NCI-H1105 treated with DMSO at 0.1 percent for 48 hours (cell line): ENCODE results near the gene CYP24A1.
A peak's percentile ranks its signal among the peaks of the same experiment; 100 is the strongest.

Source experiments
- DNase-seq: peaks from one replicate; lab custom pipeline; 2025; lab: John Stamatoyannopoulos, UW

The CYP24A1 gene

DNA sequence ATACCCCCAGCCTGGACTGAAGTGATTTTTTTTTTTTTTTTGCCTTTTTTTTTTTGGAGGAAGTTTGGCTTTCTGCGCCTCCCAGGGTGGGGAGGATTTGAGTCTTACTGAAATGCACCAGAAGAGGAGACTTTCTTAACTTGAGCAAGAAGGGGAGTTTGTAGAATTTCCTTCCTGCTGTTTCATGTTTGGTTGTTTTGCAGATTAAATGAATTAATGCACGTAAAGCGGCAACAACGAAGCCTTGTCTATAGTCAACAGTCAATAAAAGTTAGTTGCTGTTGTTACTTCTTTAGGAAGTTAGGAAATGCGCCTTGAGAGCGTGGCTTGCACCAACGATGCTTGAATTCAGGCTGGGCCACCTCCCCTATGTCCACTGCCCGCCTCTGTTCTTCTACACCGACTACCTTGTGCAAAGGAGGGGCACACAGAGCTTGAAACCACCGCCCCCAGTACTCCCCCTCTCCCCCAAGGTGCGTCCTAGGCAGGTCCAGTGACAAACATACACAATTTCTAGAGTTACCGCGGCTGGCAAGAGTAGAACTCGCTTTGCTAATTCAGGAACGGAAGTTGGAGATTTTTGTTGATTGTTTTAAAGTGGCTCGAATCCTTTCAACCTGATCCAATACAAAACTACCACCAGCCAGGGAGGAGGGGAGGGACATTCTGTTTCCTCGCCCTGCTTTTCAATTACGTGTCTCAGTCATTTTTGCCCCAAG, 830 bp upstream of the CYP24A1 start:
- DNase-seq = no peak

DNA sequence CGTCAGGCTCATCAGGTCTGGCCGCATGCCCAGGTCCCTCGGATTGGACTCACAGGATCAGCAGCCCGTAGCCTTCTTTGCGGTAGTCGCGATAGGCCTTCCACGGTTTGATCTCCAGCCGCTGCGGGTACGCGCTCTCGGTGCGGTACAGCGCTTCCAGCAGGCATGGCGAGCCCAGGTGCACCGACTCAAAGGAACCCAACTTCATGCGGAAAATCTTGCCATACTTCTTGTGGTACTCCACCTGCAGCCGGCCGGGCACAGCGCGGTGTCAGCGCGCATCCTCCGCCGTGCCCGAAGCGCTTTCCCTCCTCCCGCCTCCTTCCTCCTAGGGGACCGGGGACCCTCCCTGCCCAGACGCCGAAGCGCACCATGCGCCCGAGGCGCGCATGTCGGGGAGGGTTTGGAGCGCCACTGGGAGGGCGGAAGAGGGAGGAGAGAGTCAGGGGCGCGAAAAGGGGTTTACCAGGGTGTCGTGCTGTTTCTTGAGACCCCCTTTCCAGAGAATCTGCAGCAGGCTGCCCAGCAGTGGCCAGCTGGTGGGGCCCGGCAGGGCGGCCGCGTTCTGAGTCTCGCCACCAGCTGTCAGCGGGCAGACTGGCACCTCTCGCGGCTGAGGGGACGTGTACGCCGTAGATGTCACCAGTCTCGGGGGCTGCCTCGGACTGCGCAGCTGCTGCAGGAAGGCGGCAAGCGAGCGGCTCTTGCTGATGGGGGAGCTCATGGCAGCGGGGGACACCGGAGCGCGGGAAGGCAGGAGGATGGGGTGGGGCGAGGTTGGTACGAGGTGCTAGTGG, 732 bp downstream of the CYP24A1 start:
- peak; percentile 48 for DNase-seq

DNA sequence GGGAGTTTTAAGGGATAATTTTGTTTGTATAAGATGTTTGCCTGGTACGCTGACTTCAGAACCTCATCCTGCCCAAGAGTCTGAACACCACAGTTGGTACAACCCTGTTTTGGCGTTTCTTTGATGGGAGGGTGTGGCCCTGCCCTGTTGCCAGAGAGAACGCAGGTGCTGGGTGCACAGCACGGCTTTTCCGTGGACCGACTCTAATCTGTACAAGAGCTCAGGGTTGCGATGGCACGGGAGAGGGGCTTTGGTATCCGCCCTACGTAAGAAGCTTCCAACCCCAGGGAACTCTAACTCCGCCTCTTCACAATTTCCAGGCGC, 1.3 kb downstream of the CYP24A1 start:
- DNase-seq = peak; percentile 86

DNA sequence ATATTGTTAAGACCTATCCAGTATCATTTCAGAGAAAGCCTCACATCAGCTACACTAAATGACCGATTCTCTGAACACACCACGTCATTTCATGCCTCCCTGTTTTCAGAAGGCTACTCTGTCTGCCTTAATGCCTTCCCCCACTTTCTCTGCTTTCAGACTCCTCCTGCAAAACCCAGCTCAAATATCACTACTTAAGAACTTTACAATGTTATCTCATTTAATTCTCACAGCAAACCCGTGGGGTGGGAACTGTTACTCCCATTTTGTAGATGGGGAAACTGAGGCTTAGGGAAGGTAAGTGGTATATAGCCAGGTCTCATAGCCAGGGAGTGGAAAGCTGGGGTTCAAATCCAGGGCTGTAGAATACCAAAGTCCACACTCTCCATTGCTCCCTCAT, 2.8 kb downstream of the CYP24A1 start:
- DNase-seq = no peak

DNA sequence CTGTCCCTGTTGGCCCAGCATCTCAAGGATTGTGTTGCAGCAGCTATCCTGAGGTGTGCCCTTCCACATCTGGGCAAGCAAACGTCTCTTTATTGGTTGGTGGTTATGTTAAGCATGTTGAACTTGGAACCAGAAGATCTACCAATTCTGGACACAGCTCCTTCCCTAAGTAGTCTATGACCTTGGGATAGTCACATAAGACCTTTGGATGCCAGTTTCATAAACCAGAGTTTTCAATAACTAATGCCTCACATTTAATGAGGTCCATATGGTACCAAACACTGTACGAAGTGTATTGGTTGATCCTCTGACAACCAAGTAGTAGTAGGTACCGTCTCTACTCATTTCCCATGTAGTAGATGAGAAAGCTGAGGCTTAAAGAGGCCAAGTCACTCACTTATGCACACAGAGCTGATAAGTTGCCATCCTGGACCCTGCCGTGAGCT, 3.7 kb downstream of the CYP24A1 start:
- DNase-seq = no peak

DNA sequence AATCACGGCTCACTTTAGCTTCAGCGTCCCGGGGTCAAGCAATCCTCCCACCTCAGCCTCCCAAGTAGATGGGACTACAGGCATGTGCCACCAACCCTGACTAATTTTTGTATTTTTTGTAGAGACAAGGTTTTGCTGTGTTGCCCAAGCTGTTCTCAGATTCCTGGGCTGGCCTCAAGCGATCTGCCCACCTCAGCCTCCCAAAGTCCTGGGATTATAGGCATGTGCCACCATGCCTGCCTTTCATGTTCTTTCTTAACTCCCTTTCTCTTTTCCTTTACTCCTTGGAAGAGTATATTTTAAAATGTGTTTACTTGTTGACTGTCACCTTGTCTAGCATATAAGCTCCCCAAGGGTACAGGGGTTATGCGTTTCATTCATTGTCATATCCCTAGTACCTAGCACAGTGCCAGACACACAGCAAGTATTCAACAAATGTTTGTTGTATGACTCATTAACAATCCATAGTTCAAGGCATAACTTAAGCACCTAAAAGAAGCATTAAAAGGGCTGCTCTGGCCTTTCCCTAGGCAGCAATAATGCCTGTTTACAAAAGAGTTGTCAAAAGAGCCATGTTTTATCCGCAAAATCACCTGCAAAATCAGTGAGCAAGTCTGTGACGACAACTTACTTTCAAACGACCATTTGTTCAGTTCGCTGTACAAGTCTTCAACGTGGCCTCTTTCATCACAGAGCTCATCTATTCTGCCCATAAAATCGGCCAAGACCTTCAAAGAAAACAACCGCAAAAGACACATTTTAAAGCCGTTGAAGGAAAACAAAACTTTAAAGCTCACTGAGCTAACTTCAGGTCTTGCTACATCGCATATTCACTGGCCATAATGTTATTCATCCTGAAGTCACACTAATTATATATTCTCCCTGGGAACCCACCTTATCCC, 4.6 kb downstream of the CYP24A1 start:
- DNase-seq = no peak

DNA sequence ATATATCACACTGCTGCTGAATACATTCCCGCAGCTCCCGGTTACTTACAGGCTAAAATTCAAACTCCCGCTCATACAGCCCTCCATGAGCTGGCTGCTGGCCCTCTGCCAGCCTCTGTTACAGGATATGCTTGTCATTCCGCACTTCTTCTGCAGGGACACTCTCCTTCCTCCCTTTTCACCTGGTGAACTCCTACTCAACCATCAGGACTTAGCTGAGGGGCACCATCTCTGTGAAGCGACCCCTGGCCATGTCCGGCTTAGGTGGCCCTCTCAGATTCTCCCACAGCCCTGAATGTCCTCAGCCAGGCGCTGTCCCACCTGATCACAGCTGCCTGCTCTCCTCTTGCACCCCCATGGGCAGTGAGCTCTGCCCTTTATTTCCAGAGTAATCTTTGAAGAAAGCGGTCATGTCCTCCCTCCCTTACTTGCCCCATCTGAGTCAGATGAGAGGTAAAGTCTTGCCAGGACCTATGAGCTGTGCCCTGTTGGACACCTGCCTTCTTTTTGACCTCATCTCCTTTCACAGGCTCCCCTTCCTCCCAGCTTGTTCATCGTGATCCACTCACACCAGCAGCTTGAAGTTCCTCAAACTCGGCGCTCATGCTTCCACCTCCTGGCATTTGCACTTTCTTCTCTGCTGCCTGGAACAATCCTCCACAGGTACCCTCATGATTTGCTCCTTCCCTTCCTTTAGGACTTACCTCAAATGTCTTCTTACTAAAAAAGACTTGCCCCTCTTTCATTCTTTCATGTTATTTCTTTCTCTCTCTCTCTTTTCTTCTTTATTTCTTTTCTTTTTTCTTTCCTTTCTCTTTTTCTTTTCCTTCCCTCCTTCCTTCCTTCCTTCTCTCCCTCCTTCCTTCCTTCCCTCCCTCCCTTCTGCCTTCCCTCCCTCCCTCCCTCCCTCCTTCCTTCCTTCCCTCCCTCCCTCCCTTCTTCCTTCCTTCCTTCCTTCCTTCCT, 5.6 kb downstream of the CYP24A1 start:
- DNase-seq = peak; percentile 56

DNA sequence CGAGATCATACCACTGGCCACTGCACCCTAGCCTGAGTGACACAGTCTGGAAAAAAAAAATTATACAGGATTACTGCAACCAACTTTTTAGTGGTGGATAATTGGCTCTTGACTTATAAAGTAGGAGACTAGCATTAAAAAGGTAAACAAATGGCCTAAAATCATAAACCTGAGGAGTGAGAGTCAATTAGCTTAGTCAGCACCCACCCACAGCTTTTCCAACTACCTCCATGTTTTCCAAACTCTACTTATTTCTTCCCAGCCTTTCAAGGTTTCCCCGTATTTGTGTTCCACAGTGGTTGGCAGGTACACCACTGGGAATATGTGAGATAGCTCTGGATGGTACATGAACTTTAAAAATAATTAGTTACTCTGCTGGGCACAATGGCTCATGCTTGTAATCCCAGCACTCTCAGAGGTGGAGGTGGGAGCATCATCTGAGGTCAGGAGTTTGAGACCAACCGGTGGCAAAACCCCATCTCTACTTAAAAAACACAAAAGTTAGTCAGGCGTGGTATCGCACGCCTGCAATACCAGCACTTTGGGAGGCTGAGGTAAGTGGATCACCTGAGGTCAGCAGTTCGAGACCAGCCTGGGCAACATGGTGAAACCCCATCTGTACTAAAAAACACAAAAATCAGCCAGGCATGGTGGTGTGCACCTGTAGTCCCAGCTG, 6.7 kb downstream of the CYP24A1 start:
- DNase-seq = no peak

DNA sequence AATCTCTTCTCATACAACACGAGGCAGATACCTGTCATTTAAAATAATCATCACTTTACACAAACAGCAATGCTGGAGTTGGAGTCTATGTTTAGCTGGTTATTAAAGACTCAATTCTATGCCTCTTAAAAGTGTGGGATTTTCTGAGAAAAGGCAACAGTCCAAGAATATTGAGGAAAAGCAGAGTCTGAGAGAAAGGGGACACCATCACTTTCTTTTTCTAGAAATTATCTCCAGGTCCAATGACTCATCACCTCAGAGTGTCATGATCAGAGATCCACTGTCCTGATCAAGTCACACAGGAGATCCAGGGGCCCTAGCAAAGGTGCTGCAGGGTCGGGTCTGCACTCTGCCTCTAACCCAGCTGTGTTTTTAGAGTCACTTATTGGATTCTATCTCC, 8.0 kb downstream of the CYP24A1 start:
- no peak for DNase-seq

DNA sequence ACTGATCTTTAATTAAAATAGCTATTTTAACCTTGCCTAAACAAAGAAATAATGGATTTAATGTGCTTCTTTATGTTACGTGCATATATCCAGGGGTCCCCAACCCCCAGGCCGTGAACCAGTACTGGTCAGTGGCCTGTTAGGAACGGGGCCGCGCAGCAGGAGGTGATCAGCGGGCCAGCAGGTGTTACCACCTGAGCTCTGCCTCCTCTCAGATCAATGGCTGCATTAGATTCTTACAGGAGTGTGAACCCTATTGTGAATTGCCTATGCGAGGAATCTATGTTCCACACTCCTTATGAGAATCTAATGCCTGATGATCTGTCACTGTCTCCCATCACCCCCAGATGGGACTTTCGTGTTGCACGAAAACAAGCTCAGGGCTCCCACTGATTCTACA, 8.8 kb downstream of the CYP24A1 start:
- DNase-seq = no peak

DNA sequence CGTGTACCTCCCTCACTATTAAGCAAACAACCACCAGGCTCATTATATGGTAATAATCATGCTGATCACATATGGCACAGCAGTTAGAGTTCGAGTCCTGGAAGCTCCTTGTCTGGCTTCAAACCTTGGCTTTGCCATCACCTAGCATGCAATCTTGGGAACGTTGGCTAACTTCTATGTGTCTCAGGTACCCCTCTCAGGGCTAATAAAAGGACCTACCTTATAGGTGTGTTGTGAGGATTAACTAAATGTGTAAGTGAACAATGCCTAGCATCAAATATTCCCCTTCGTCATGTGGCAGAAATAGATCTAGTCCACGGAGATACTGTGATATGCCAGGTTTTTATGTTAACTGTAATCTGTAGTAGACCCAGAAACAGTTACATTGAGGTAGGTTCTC, 10.4 kb downstream of the CYP24A1 start:
- DNase-seq = no peak

DNA sequence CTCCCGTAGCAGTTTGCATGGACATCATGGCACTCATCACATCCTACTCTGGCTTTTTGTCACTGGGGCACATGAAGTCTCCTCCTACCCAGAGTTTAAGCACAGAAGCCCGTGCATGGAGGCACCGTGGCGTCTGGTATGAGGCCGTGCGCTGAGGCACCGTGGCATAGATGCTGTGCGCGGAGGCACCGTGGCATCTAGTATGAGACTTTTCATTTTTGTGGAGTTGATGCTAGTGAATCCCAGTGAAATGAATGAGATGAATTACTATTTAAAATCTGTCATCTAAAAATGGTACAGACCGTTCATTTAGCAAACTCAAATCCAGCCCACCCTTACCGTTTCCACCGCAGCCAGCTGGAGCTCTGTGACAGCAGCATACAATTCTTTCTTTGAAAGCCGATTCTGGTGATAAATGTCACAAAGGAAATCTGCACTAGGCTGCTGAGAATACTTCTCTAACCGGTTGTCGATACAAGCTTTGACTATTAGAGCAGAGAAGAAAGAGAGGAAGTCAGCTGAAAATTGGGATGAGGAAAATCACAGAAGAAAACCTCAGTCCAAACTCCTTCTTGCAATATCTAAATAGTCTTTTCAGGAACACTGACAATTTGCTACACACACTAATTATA, 11.3 kb downstream of the CYP24A1 start:
- no peak for DNase-seq

DNA sequence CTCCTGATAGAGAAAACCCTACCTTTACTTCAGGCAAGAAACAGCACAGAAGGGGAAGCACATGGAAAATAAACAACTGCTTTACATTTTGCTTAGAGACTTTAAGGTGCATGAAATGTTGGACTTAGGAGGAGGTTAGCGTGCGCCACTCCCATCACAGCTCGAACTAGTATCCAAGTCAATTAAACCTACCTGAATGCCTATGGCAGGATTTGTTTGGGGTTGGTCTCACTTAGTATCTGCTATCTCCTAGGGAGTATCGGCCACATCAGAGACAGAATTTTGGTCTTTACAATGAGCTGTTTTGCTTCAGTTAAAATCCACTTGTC, 12.0 kb downstream of the CYP24A1 start:
- no peak for DNase-seq

DNA sequence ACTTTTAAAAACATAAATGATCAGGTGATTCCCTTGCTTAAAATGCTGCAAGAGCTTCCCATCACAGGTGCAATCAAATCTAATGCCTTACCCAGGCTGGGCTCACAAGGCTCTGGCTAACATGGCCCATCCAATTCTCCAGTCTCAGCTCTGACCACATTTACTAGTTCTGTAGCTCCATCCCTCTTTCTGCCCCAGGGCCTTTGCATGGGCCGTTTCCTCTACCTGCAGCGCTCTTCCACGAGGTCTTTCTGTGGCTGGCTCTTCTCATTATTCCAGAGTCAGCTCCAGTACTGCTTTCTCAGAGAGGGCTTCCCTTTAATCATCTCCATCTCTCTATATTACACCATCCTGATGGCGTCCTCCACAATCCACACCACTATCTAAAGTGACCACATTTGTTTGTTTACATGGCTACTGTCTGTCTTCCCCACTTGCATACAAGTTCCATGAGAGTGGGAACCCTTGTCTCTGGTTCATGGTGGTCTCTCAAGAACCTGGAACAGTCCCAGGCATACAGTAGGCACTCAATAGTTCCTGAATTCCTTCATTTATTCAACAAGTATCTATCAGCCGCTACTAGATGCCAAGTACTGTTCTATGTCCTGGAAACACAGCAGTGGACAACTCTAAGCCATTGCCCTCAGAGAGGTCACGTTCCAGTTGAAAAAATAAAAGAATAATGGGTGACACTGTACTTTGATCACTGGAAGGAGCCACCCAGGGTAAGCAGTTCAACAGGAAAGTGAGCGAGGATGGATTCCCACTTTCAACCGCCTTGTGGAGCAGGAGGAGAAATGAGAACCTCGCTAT, 12.6 kb downstream of the CYP24A1 start:
- no peak for DNase-seq

DNA sequence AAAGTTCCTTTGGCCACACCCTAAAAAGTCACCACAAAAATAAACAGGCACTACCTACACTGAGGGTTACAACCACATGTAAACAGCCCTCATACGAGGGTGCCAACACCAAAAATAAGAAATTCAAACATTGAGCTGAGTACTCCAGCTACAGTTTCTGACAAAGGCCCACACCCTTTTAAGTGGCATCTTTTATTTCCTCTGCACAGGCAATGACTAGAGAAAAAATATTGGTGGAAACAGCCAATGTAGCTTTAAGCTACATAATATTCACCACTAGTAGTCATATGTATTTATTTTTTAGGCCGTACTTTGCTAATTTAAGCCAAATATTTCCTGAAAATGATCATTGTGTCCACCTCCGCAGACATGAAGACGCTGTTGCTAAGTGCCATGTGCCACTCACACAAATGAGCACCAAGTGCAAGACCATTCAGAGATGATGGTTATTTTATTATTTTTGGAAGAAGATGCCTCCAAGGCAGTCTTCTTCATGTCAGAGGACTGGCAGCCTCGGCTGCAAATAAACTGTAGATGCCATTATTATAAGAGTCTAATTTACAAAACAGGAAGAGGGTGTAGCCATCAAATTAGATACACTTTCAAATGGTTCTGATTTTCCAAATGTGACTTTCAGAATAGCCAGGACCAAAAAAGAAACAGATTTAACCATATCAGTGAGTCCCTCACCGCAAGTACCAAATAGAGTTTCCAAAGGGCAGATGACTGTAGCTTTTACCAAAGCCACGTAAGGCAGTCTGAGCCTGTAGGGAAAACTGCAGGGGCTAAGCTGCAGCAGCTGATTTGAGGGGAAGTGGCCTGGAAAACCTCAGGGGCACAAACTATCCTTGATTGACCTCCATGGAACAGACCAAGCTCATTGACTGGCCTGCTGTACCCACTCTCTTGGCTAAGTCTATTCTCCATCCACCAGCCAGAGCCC, 13.4 kb downstream of the CYP24A1 start:
- DNase-seq = no peak

DNA sequence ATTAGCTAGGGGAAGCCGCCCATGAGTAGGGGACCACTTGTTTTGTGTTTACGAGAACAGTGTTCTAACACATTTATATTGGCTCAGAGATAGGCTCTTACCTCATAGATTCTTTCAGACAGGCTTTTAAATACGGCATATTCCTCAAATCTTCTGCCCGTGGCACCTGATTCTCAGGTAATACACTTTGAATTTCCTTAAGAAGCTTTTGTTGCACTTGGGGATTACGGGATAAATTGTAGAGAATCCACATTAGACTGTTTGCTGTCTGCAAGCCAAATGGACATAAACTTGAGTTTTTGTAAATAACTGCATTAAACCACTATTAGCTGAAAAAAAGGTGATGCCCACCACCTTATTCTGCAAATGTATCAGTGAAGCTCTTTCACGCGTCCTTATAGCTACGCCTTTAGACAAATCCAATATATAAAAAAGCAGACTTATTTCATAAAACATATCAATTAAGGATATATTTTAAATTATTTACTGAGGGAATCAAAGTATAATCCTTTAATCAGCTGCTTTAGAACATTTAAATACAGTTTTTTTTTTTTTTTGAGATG, 14.8 kb downstream of the CYP24A1 start:
- DNase-seq = no peak

DNA sequence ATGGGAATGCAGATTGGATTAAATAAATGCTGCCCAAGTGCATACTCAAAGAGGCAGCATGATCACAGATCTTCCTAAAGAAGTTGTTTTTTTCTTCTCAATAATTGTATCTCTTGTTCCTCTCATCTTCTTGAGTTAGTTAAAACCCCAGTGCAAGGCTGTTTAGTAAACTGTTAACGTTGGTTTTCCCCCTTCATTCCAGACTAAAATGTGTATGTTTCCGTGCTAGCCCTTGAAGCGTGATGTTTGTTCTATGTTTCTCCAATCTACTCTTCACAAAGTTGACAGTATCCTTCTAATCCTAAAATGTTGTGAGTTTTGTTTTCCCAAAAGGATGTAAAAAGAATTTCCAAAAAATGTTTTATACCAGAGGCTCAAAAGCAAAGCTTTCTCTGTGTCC, 15.6 kb downstream of the CYP24A1 start:
- DNase-seq = no peak
